K562 (cell line): Measurements from ENCODE around the gene FAM222A. TPM values are rescaled to one million over a fixed set of nuclear protein-coding genes. Genes with fewer than 3 reads are reported as not detected.

Experiments
- ATAC-seq: fragments of 200-7000 bp; cut with Tn5 transposase; 3 replicates; pipeline ENCODE4 v1.9.1; 2020; ENCODE audit warnings: moderate library complexity
- BruUV-seq: library from RNA; stranded (reverse); fragments of 400-500 nt; replicated peaks from 2 replicates; lab custom pipeline; 2021; lab: Mats Ljungman, UMichigan
- CTCF ChIA-PET: fragments of 300-600 bp; formaldehyde crosslinking; extraction: SDS; loops from one replicate; lab custom pipeline; 2021; ENCODE audit warnings: low intra/inter-chr PET ratio; lab: Yijun Ruan, JAX
- POLR2A ChIA-PET: fragments of 300-600, 350-650 bp; sonication (Branson Sonifier 250); formaldehyde crosslinking; extraction: SDS; loops from one replicate; lab custom pipeline; 2021; ENCODE audit warnings: antibody characterized with exemption, inconsistent platforms; lab: Yijun Ruan, JAX
- DNase-seq, 4 experiments: peaks; one replicate each; pipeline versions ENCODE4 v3.0.0 to v3.0.0-alpha.2; 2011 to 2018; ENCODE audit warnings: low spot score in 3 of 4, mixed read lengths in 3 of 4; ENCODE audit errors: extremely low read depth in 1 of 4
- FAIRE-seq: peaks from 2 replicates; lab custom pipeline; 2011; peaks lifted over from hg19 to GRCh38; lab: Jason Lieb, UNC
- H2AFZ ChIP-seq: 2 replicates; pipeline ENCODE4 v1.6.0; 2011; ENCODE audit warnings: low read depth, low read length, control low read depth, inconsistent platforms
- H3K27ac ChIP-seq: fragments of 200-600 bp; 3 replicates; pipeline ENCODE4 v1.8.0; 2011; ENCODE audit warnings: low read depth, mild to moderate bottlenecking, control low read depth, inconsistent platforms, low read length, moderate library complexity, mixed read lengths; ENCODE audit errors: extremely low read depth
- H3K27me3 ChIP-seq, 2 experiments: fragments of 300-600 bp in 1 of 2; 2 replicates in 1 of 2; 3 replicates in 1 of 2; pipeline versions ENCODE4 v1.6.0 to v1.8.0; 2011; ENCODE audit warnings: inconsistent platforms in 2 of 2, low read length in 2 of 2, mild to moderate bottlenecking in 1 of 2, mixed read lengths in 1 of 2, moderate library complexity in 1 of 2; ENCODE audit not compliant: control insufficient read depth in 2 of 2, insufficient read depth in 2 of 2
- H3K36me3 ChIP-seq: fragments of 300-600 bp; 3 replicates; pipeline ENCODE4 v1.8.0; 2011; ENCODE audit warnings: mild to moderate bottlenecking, low read length, inconsistent platforms; ENCODE audit not compliant: control insufficient read depth, insufficient read depth
- H3K4me1 ChIP-seq, 2 experiments: fragments of 200-600 bp in 1 of 2; replicated peaks in 1 of 2; 2 replicates in 1 of 2; 3 replicates in 1 of 2; pipeline versions ENCODE4 v1.5.1 to v1.8.0; 2011; ENCODE audit warnings: inconsistent platforms in 2 of 2, low read length in 2 of 2, mild to moderate bottlenecking in 1 of 2, mixed read lengths in 1 of 2, moderate library complexity in 1 of 2; ENCODE audit not compliant: control insufficient read depth in 2 of 2, insufficient read depth in 2 of 2
- H3K4me2 ChIP-seq: 2 replicates; pipeline ENCODE4 v1.6.1; 2011; ENCODE audit warnings: low read length, control low read depth, inconsistent platforms, mixed read lengths; ENCODE audit not compliant: insufficient read depth
- H3K4me3 ChIP-seq: fragments of 200-600 bp; sonication (generic), shearing (Covaris generic); 2 replicates; pipeline ENCODE4 v1.5.1; 2016; ENCODE audit warnings: control low read depth, inconsistent platforms
- H3K79me2 ChIP-seq: fragments of 200-600 bp; 3 replicates; pipeline ENCODE4 v1.8.0; 2011; ENCODE audit warnings: low read length, inconsistent platforms; ENCODE audit not compliant: control insufficient read depth, insufficient read depth
- H3K9ac ChIP-seq, 2 experiments: 2 replicates each; pipeline versions ENCODE4 v1.6.0 to v1.6.1; 2011; ENCODE audit warnings: low read depth in 2 of 2, low read length in 2 of 2, control low read depth in 1 of 2, inconsistent platforms in 1 of 2, mild to moderate bottlenecking in 1 of 2, mixed read lengths in 1 of 2; ENCODE audit not compliant: insufficient read depth in 1 of 2
- H3K9me1 ChIP-seq: one replicate; pipeline ENCODE4 v1.6.0; 2011; ENCODE audit warnings: inconsistent platforms, mild to moderate bottlenecking, low read length, moderate library complexity; ENCODE audit not compliant: control insufficient read depth, insufficient read depth
- H3K9me3 ChIP-seq: replicated peaks from 2 replicates; pipeline ENCODE4 v1.5.1; 2011; ENCODE audit warnings: low read depth, low read length, inconsistent platforms; ENCODE audit not compliant: control insufficient read depth, insufficient read depth
- H4K20me1 ChIP-seq: replicated peaks from 2 replicates; pipeline ENCODE4 v1.6.1; 2011; ENCODE audit warnings: low read length, inconsistent platforms, mixed read lengths; ENCODE audit not compliant: control insufficient read depth, insufficient read depth
- ARID1B ChIP-seq: fragments of 450-650 bp; IDR thresholded peaks from 2 replicates; pipeline ENCODE4 v1.6.1; 2016; ENCODE audit warnings: antibody characterized with exemption, mild to moderate bottlenecking, inconsistent platforms
- NFIC ChIP-seq: fragments of 450-650 bp; IDR thresholded peaks from 2 replicates; pipeline ENCODE4 v1.6.1; 2017; ENCODE audit warnings: mild to moderate bottlenecking, inconsistent platforms
- NFIX ChIP-seq: fragments of 250-450 bp; sonication (Bioruptor Pico); IDR thresholded peaks from 2 replicates; pipeline ENCODE4 v1.4.0; 2020; ENCODE audit warnings: low read depth, mild to moderate bottlenecking, moderate library complexity
- WGBS: fragments of 100-300 bp; shearing (Covaris generic); methylation state at CpG from one replicate; pipeline ENCODE4 v1.1.6; 2016; ENCODE audit warnings: low coverage, mixed read lengths; ENCODE audit not compliant: insufficient coverage; ENCODE audit errors: missing lambda C conversion rate; 5-methylcytosine and 5-hydroxymethylcytosine counted together
- in situ Hi-C: fragments of 300-500 bp; cut with MboI; formaldehyde crosslinking; loops from 4 replicates; pipeline ENCODE4 v1.15.0; 2018; ENCODE audit warnings: inconsistent platforms, mixed read lengths
- intact Hi-C: fragments of 100-400 bp; cut with micrococcal nuclease; formaldehyde crosslinking; loops from 2 replicates; pipeline ENCODE4 v1.14.2; 2022
- polyA plus RNA-seq, 8 experiments: library from polyadenylated mRNA; depleted of rRNA in 4 of 8; stranded (reverse) in 5 of 8; unstranded in 3 of 8; fragments of >200 nt; fragmentation: Nextera tagmentation in 2 of 8; fragmentation: Illumina TruSeq in 1 of 8; extraction: Ambion mirVana in 2 of 8; extraction: Trizol in 1 of 8; gene quantifications; 2 replicates each; pipeline versions ENCODE4 v1.2.1 to v1.2.3, GENCODE V29; 2011 to 2014; ENCODE audit warnings: inconsistent platforms in 1 of 8, missing spikeins in 1 of 8
- total RNA-seq, 7 experiments: library from RNA; depleted of rRNA in 6 of 7; stranded (reverse); fragments of >200 nt in 6 of 7; fragmentation: Illumina TruSeq in 2 of 7; extraction: Trizol in 2 of 7; gene quantifications; 2 replicates each; pipeline versions ENCODE4 v1.2.1 to v1.2.3, GENCODE V29; 2011 to 2021; ENCODE audit warnings: low replicate concordance in 1 of 7

FAM222A gene
- total and polyA plus RNA-seq, 9 of the 15 experiments (the other 6 are each of a cell fraction or from before 2014, with no cell fraction given): 0.03 to 0.36 (median 0.12) TPM; not detected in 1

- Histone ChIP-seq H3K9me1 (no peaks in the 10 kb centered on the region), H3K36me3 (no peaks in the 10 kb centered on the region), H3K27me3 (peaks cover 11 to 35% of the 10 kb centered on the region in 2 experiments; a peak in 3 of 5 replicates), H3K9me3 (no peaks in the 10 kb centered on the region), H3K9ac (no peak overlapping the region), H2AFZ (no peak overlapping the region), H3K27ac (no peak overlapping the region), H4K20me1 (0 out of 2 replicates have a peak, but pooled peaks cover 8% of the 10 kb centered on the region), H3K4me3 (no peak overlapping the region), H3K4me2 (no peak overlapping the region), H3K4me1 (no peaks in the 10 kb centered on the region; a peak in 1 of 5 replicates), H3K79me2 (no peaks in the 10 kb centered on the region)
- DNase-seq (no peak), ATAC-seq (no peak), FAIRE-seq (no peak)
- intact Hi-C loops (no loop called here), in situ Hi-C loops (no loop called here)
- BruUV-seq: no TSS peak
- TF ChIP-seq NFIC: peak; percentile 87
- peak; percentile 60 for TF ChIP-seq NFIX (CRISPR knock-in tag)
- TF ChIP-seq ARID1B: no peak
- WGBS: 0% methylated on average over 4 of the region's 4 CpGs
- ChIA-PET CTCF (no interaction called here), POLR2A (interaction anchor here (0.8 to 2.9 kb wide), 2 partner anchors 10 to 83 kb away, joined by 3 to 8 read pairs; no protein-coding TSS in a partner anchor)
These were observed 33.2 kb upstream of the FAM222A start for GRCh38 chr12:109680264-109681005.
